Lower lobe of right lung (tissue), 2 donors: ENCODE data around the gene SNX10. TPM values are rescaled to one million over a fixed set of nuclear protein-coding genes. Genes with fewer than 3 reads are reported as not detected.

ENCODE experiments used
- ATAC-seq, 2 donors: fragments of 200-7000 bp; cut with Tn5 transposase; one replicate each; pipeline ENCODE4 v1.9.1; 2020 to 2022; ENCODE audit warnings: mild to moderate bottlenecking in 2 of 2, moderate library complexity in 2 of 2
- DNase-seq: peaks from one replicate; pipeline ENCODE4 v3.0.0-alpha.2; 2020
- H3K27ac ChIP-seq: fragments of 200-600 bp; one replicate; pipeline ENCODE4 v1.8.0; 2022
- H3K27me3 ChIP-seq: fragments of 200-600 bp; one replicate; pipeline ENCODE4 v1.8.0; 2022; ENCODE audit warnings: low read depth
- H3K36me3 ChIP-seq: fragments of 200-600 bp; one replicate; pipeline ENCODE4 v1.8.0; 2022; ENCODE audit warnings: mild to moderate bottlenecking
- H3K4me1 ChIP-seq: fragments of 200-600 bp; one replicate; pipeline ENCODE4 v1.8.0; 2022
- H3K4me3 ChIP-seq: fragments of 200-600 bp; one replicate; pipeline ENCODE4 v1.8.0; 2022; ENCODE audit warnings: mild to moderate bottlenecking
- H3K9me3 ChIP-seq: fragments of 200-600 bp; one replicate; pipeline ENCODE4 v1.8.0; 2022
- CTCF ChIP-seq: fragments of 200-600 bp; IDR thresholded peaks from one replicate; pipeline ENCODE4 v1.8.0; 2022; ENCODE audit warnings: antibody characterized with exemption, mild to moderate bottlenecking
- intact Hi-C: fragments of 100-400 bp; cut with DNase I; formaldehyde crosslinking; loops from one replicate; pipeline ENCODE4 v1.11.0; 2022
- total RNA-seq: library from RNA; stranded (reverse); fragmentation: NEBNext Ultra II Directional; extraction: Animal tissue kit (Norgen Biotek cat#: 25700); gene quantifications from one replicate; pipeline ENCODE4 v1.2.1, GENCODE V29; 2021
- donor health status: DM: no; HTN: yes; CAD: no; lungs with severe emphysema.

The SNX10 gene
- total RNA-seq, 1 donor from 2014 or later, result 85.1 TPM

- peak; percentile 80 for TF ChIP-seq CTCF
- Histone ChIP-seq H3K36me3 (peaks cover 4% of the 10 kb centered on the region), H3K4me1 (peaks cover 25% of the 10 kb centered on the region), H3K9me3 (no peaks in the 10 kb centered on the region), H3K27me3 (peaks cover 22% of the 10 kb centered on the region), H3K4me3 (peak overlapping the region; percentile 1), H3K27ac (peak overlapping the region; percentile 50)
- ATAC-seq (peak; percentile 59 to 81), DNase-seq (no peak)
- intact Hi-C loops, result loop anchor here (5.0 kb wide), 1 partner anchor 472 kb away; no protein-coding TSS in a partner anchor
Observed at GRCh38 chr7:26369593-26369992, 77.9 kb downstream of the SNX10 start.

GRCh38 chr7:26370011-26370410 is 78.3 kb downstream of the SNX10 start:
- Histone ChIP-seq H3K27me3 (peaks cover 26% of the 10 kb centered on the region), H3K27ac (peak overlapping the region; percentile 50), H3K4me1 (peaks cover 25% of the 10 kb centered on the region), H3K36me3 (peaks cover 4% of the 10 kb centered on the region), H3K4me3 (peak overlapping the region; percentile 1), H3K9me3 (no peaks in the 10 kb centered on the region)
- intact Hi-C loops, result loop anchor here (10.0 kb wide), 1 partner anchor 785 kb away; the partner anchor contains the start of genes HOXA3 and HOXA7
- ATAC-seq, result peak in 1 of 2 donors; percentile 34
- no peak for TF ChIP-seq CTCF
- DNase-seq, result no peak

GRCh38 chr7:26372249-26372648 is 80.6 kb downstream of the SNX10 start:
- H3K27ac ChIP-seq, result peak overlapping the region; percentile 65
- peak overlapping the region; percentile 4 for H3K4me3 ChIP-seq
- no peak for ATAC-seq
- TF ChIP-seq CTCF, result no peak
- intact Hi-C loops, result loop anchor here (10.0 kb wide), 1 partner anchor 783 kb away; the partner anchor contains the start of genes HOXA3 and HOXA7
- H3K36me3 ChIP-seq, result peaks cover 2% of the 10 kb centered on the region
- H3K9me3 ChIP-seq, result no peaks in the 10 kb centered on the region
- H3K27me3 ChIP-seq, result peaks cover 43% of the 10 kb centered on the region
- DNase-seq, result no peak
- peaks cover 21% of the 10 kb centered on the region for H3K4me1 ChIP-seq

DNA sequence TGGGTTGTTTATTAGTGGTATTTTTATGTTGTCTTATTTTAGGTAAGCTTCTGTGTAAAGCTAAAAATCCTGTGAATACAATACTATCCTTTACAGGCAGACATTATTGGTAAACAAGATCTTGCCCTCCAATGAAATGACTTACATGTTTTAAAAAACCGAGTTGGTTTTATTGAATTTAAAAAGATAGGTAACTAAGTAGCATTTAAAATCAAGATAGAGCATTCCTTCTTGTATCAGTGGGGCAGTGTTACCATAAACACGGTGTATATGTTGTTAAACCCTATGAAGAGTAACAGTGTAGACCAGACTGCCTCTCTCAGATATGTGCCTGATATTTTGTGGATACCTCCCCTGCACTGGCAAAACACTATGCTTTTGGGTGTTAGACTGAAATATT is 81.0 kb downstream of the SNX10 start:
- Histone ChIP-seq H3K27ac (peak overlapping the region; percentile 65), H3K4me3 (peak overlapping the region; percentile 4), H3K36me3 (no peaks in the 10 kb centered on the region), H3K4me1 (peaks cover 23% of the 10 kb centered on the region), H3K27me3 (peaks cover 43% of the 10 kb centered on the region), H3K9me3 (no peaks in the 10 kb centered on the region)
- intact Hi-C loops, result loop anchor here (10.0 kb wide), 1 partner anchor 782 kb away; the partner anchor contains the start of genes HOXA3 and HOXA7
- TF ChIP-seq CTCF, result no peak
- DNase-seq (no peak), ATAC-seq (no peak)

GRCh38 chr7:26374647-26375373 is 83.1 kb downstream of the SNX10 start:
- H3K27ac ChIP-seq, result peak overlapping the region; percentile 84
- DNase-seq, result no peak
- TF ChIP-seq CTCF, result no peak
- no peaks in the 10 kb centered on the region for H3K36me3 ChIP-seq
- H3K4me3 ChIP-seq, result peak overlapping the region; percentile 60
- H3K4me1 ChIP-seq, result peaks cover 23% of the 10 kb centered on the region
- intact Hi-C loops, result loop anchor here (5.0 to 10.0 kb wide), 2 partner anchors 292 to 780 kb away; partner anchors contain the start of genes HOXA3 and HOXA7
- peaks cover 52% of the 10 kb centered on the region for H3K27me3 ChIP-seq
- ATAC-seq, result no peak
- H3K9me3 ChIP-seq, result no peaks in the 10 kb centered on the region
